Immature natural killer cell (primary cell): ENCODE results near the gene NDUFB10. TPM values are rescaled to one million over a fixed set of nuclear protein-coding genes. Genes with fewer than 3 reads are reported as not detected.

ENCODE experiments used
- DNase-seq, 3 donors: peaks; one replicate each; pipeline ENCODE4 v3.0.0; 2022; ENCODE audit warnings: mixed read lengths in 1 of 3
- H3K27ac Mint-ChIP-seq, 6 donors: one replicate each; pipeline ENCODE4 v1.8.0; 2020; ENCODE audit warnings: mixed read lengths in 6 of 6, mild to moderate bottlenecking in 5 of 6, inconsistent platforms in 4 of 6, moderate library complexity in 3 of 6
- H3K27me3 Mint-ChIP-seq, 3 donors: one replicate each; pipeline ENCODE4 v1.8.0; 2020 to 2021; ENCODE audit warnings: low read depth in 3 of 3, mild to moderate bottlenecking in 3 of 3, mixed read lengths in 3 of 3, moderate library complexity in 3 of 3, inconsistent platforms in 1 of 3
- H3K36me3 Mint-ChIP-seq, 3 donors: one replicate each; pipeline ENCODE4 v1.8.0; 2020; ENCODE audit warnings: mixed read lengths in 3 of 3, inconsistent platforms in 2 of 3, mild to moderate bottlenecking in 2 of 3
- H3K4me1 Mint-ChIP-seq, 2 donors: one replicate each; pipeline ENCODE4 v1.8.0; 2020; ENCODE audit warnings: inconsistent platforms in 2 of 2, mild to moderate bottlenecking in 2 of 2, mixed read lengths in 2 of 2, moderate library complexity in 1 of 2
- H3K4me3 Mint-ChIP-seq, 5 donors: one replicate each; pipeline ENCODE4 v1.8.0; 2020; ENCODE audit warnings: mild to moderate bottlenecking in 5 of 5, mixed read lengths in 5 of 5, inconsistent platforms in 3 of 5, moderate library complexity in 3 of 5
- H3K9me3 Mint-ChIP-seq, 6 donors: one replicate each; pipeline ENCODE4 v1.8.0; 2020; ENCODE audit warnings: mild to moderate bottlenecking in 6 of 6, mixed read lengths in 6 of 6, inconsistent platforms in 4 of 6, moderate library complexity in 3 of 6
- polyA plus RNA-seq, 3 donors: library from polyadenylated mRNA; unstranded; fragments of 300-500 nt; fragmentation: Illumina TruSeq; gene quantifications; one replicate each; pipeline ENCODE4 v1.2.3, GENCODE V29; 2021

NDUFB10 gene
- polyA plus RNA-seq, 3 donors from 2014 or later: 201 to 232 (median 203) TPM

GRCh38 chr16:1984347-1985225 lies 25.2 kb downstream of the NDUFB10 start:
- Mint-ChIP-seq H3K9me3 (no peaks in the 10 kb centered on the region), H3K27ac (peak overlapping the region in 4 of 6 donors; percentile 28 to 66 (median 55)), H3K36me3 (no peaks in the 10 kb centered on the region)

DNA sequence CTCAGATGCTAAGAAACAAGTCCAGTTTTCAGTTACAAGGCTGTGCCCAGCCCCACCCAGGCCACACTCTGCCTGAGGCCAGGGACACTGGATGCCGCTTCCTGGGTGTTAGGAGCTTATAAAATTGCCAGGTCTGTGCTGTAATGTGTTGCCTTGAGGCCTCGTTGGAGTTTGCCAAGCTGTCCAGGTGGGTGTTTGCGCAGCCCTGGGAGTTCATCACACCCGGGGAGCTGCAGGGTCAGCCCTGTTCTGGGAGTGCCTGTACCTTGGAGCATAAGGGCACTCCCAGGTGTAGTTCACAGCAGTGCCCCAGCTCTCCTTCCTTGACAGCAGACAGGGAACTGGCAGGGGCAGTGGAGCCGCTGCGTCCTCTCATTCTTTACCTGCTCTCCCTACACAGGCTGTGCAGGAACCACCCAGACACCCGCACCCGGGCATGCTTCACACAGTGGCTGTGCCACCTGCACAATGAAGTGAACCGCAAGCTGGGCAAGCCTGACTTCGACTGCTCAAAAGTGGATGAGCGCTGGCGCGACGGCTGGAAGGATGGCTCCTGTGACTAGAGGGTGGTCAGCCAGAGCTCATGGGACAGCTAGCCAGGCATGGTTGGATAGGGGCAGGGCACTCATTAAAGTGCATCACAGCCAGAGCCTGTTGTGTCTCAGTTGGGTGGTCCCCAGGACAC lies 26.3 kb downstream of the NDUFB10 start:
- no peak for DNase-seq
- Mint-ChIP-seq H3K27ac (no peak overlapping the region), H3K27me3 (peaks cover 13 to 21% (median 13%) of the 10 kb centered on the region in 3 donors), H3K36me3 (no peaks in the 10 kb centered on the region), H3K9me3 (no peaks in the 10 kb centered on the region), H3K4me1 (peaks cover 17 to 21% of the 10 kb centered on the region in 2 donors), H3K4me3 (peak overlapping the region; percentile 66 to 78 (median 73))

More at GRCh38 chr16:1984347-1985225, 25.2 kb downstream of the NDUFB10 start:
- peaks cover 13 to 23% (median 14%) of the 10 kb centered on the region in 3 donors for H3K27me3 Mint-ChIP-seq
- H3K4me1 Mint-ChIP-seq: peaks cover 17% of the 10 kb centered on the region in 2 donors
- H3K4me3 Mint-ChIP-seq: peak overlapping the region; percentile 66 to 78 (median 73)
- no peak for DNase-seq

DNA sequence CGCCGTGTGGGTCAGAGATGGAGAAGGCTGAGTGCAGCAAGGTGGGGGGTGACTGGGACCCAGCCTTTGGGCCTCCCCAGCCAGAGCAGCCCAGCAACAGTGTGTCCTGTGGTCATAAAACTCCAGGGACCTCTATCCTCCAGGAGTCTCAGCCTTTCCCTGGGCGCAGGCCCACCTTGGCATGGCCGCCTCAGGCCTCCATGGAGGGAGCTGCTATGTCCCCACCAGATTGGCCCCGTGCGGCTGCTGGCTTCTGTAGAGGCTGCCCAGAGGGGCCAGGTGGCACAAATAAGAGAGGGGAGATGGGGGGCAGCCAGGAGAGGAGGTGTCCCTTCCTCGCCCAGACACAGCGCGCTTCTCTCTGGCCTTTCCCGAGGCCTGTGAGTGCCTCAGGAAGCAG lies 27.9 kb downstream of the NDUFB10 start:
- Mint-ChIP-seq H3K27me3 (peaks cover 17 to 29% (median 21%) of the 10 kb centered on the region in 3 donors), H3K4me3 (peak overlapping the region in 1 of 5 donors; percentile 30), H3K9me3 (no peaks in the 10 kb centered on the region), H3K36me3 (no peaks in the 10 kb centered on the region), H3K4me1 (peaks cover 27 to 31% of the 10 kb centered on the region in 2 donors), H3K27ac (no peak overlapping the region)
- no peak for DNase-seq

DNA sequence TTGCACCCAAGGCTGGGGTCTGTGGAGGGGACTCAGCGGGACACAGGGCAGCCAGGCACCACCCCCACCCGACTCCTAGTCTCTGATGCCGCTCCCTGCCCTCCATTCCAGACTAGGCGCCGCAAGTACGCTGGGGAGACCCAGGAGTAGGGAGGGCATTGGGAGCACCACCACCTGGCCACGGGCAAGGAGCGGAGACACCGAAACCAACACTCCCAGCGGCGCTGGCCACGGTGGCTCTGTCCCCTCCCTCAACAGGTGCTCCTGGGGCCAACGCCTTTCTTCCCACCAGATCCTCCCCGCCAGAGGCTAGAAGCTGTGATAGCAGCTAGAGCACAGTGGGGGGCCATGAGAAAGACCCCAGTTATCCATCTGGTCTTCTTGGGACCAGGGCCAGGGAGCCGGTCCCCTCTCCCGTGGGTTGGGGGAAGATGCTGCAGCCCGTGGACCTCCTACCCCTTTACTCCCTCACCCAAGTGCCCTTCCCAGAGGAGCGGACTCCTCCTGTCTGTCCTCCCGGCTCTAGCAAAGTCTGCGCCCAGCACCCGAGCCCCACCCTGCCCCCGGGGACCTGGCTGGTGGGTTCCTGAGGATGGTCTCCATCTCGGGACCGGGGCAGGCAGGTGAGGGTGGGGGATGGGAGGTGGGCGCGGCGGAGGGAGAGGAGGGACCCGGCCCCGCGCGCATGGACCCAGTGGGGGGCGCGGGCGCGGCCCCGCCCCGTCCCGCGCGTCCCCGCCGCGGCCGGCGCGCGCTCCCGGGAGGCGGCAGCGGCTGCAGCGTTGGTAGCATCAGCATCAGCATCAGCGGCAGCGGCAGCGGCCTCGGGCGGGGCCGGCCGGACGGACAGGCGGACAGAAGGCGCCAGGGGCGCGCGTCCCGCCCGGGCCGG lies 30.1 kb downstream of the NDUFB10 start, which contains the start of gene SYNGR3:
SYNGR3 (plus strand) TSS at position 762 of the 892 bp plus-strand sequence. CDS start 133 bp downstream, outside the sequence.
- Mint-ChIP-seq H3K4me3 (peak within 1 kb of the TSS; percentile 79 to 85 (median 80)), H3K4me1 (peaks cover 31 to 32% of the 10 kb centered on the region in 2 donors), H3K36me3 (no peaks in the 10 kb centered on the region), H3K9me3 (no peaks in the 10 kb centered on the region), H3K27me3 (peaks cover 12 to 22% (median 18%) of the 10 kb centered on the region in 3 donors), H3K27ac (peak within 1 kb of the TSS; percentile 17 to 93 (median 88))
- peak in 1 of 3 donors; percentile 35 for DNase-seq

GRCh38 chr16:1990101-1990350 lies 30.7 kb downstream of the NDUFB10 start:
- H3K36me3 Mint-ChIP-seq: no peaks in the 10 kb centered on the region
- H3K27ac Mint-ChIP-seq: no peak overlapping the region
- H3K9me3 Mint-ChIP-seq: no peaks in the 10 kb centered on the region
- no peak overlapping the region for H3K4me3 Mint-ChIP-seq
- peaks cover 26% of the 10 kb centered on the region in 2 donors for H3K4me1 Mint-ChIP-seq
- DNase-seq: no peak
- H3K27me3 Mint-ChIP-seq: peaks cover 12 to 21% (median 18%) of the 10 kb centered on the region in 3 donors

GRCh38 chr16:1990351-1991134 lies 31.2 kb downstream of the NDUFB10 start:
- Mint-ChIP-seq H3K27me3 (peaks cover 12 to 19% (median 18%) of the 10 kb centered on the region in 3 donors), H3K4me3 (peak overlapping the region; percentile 79 to 85 (median 80)), H3K9me3 (no peaks in the 10 kb centered on the region), H3K36me3 (no peaks in the 10 kb centered on the region), H3K27ac (peak overlapping the region; percentile 73 to 93 (median 90)), H3K4me1 (peaks cover 23 to 24% of the 10 kb centered on the region in 2 donors)
- DNase-seq: peak; percentile 44 to 53 (median 51)

GRCh38 chr16:1991135-1991551 lies 31.8 kb downstream of the NDUFB10 start:
- peak overlapping the region; percentile 73 to 93 (median 90) for H3K27ac Mint-ChIP-seq
- H3K4me3 Mint-ChIP-seq: peak overlapping the region; percentile 79 to 85 (median 80)
- no peaks in the 10 kb centered on the region for H3K9me3 Mint-ChIP-seq
- peaks cover 24 to 25% of the 10 kb centered on the region in 2 donors for H3K4me1 Mint-ChIP-seq
- H3K36me3 Mint-ChIP-seq: no peaks in the 10 kb centered on the region
- peak; percentile 73 to 77 (median 76) for DNase-seq
- peaks cover 12 to 19% (median 18%) of the 10 kb centered on the region in 3 donors for H3K27me3 Mint-ChIP-seq

DNA sequence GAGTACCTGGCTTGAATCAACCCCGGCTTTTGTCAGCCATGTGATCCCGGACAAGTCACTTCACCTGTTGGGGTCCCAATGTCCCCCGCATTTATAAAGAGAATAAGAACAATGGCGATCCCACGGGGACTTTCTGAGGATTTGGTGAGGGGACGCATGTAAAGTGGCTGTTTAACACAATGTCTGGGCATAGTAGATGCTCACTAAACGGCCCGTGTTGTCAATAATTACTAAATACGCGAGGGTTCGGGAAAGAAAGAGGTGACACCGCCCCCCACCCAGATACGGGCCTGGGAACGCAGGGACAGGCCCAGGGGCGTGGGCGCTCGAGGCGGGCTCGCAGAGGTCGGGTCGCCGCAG lies 32.2 kb downstream of the NDUFB10 start:
- Mint-ChIP-seq H3K9me3 (no peaks in the 10 kb centered on the region), H3K27me3 (peaks cover 12 to 19% (median 18%) of the 10 kb centered on the region in 3 donors), H3K27ac (peak overlapping the region; percentile 73 to 93 (median 90)), H3K36me3 (no peaks in the 10 kb centered on the region), H3K4me1 (peaks cover 27 to 28% of the 10 kb centered on the region in 2 donors), H3K4me3 (peak overlapping the region; percentile 79 to 85 (median 80))
- DNase-seq: no peak

GRCh38 chr16:1991948-1992703 lies 32.8 kb downstream of the NDUFB10 start:
- Mint-ChIP-seq H3K27me3 (peaks cover 12 to 19% (median 18%) of the 10 kb centered on the region in 3 donors), H3K9me3 (no peaks in the 10 kb centered on the region), H3K27ac (peak overlapping the region in 5 of 6 donors; percentile 34 to 93 (median 83)), H3K36me3 (peaks cover 0 to under 1% (median 0%) of the 10 kb centered on the region in 3 donors), H3K4me1 (peaks cover 28 to 29% of the 10 kb centered on the region in 2 donors), H3K4me3 (peak overlapping the region; percentile 73 to 82 (median 80))
- peak; percentile 92 to 94 (median 93) for DNase-seq

DNA sequence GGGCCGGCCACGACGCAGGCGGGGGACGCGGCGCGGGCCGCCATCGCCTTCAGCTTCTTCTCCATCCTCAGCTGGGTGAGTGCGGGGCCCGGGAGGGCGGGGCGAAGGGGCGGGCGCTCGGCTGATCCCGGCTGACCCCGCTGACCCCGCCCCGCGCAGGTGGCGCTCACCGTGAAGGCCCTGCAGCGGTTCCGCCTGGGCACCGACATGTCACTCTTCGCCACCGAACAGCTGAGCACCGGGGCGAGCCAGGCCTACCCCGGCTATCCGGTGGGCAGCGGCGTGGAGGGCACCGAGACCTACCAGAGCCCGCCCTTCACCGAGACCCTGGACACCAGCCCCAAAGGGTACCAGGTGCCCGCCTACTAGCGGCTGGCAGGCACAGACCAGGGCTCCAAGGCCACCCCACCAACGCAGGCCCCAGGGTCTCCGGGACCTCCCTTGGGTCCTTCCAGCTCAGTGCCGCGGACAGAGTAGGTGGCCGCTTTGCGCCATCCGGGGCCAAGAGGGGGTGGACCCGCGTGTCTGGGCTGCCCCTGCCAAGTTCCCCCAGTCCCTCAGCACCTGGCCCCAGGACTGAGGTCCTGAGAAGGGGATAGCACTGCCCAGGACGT lies 33.5 kb downstream of the NDUFB10 start:
- Mint-ChIP-seq H3K4me3 (no peak overlapping the region), H3K36me3 (peaks cover 0 to 4% (median 4%) of the 10 kb centered on the region in 3 donors), H3K4me1 (peaks cover 28 to 29% of the 10 kb centered on the region in 2 donors), H3K27ac (no peak overlapping the region), H3K27me3 (peaks cover 12 to 19% (median 18%) of the 10 kb centered on the region in 3 donors), H3K9me3 (no peaks in the 10 kb centered on the region)
- DNase-seq: no peak

DNA sequence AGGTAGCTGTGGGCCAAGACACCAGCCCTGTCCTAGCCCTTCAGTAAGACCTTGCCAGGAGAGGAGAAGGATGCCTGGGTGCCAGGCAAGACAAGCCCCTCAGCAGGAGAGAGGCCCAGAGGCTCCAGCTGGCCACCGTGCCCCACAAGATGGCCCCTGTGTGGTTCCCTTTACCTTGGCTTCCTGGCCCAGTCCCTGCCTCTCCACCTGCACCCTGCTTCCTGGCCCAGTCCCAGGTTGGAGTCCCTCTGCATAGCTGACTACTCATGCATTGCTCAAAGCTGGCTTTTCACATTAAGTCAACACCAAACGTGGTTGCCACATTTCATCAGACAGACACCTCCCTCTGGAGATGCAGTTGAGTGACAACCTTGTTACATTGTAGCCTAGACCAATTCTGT lies 34.4 kb downstream of the NDUFB10 start:
- H3K4me1 Mint-ChIP-seq: peaks cover 24 to 26% of the 10 kb centered on the region in 2 donors
- peaks cover 0 to 10% (median 4%) of the 10 kb centered on the region in 3 donors for H3K36me3 Mint-ChIP-seq
- H3K27ac Mint-ChIP-seq: peak overlapping the region; percentile 49 to 87 (median 68)
- no peaks in the 10 kb centered on the region for H3K9me3 Mint-ChIP-seq
- peaks cover 8 to 20% (median 15%) of the 10 kb centered on the region in 3 donors for H3K27me3 Mint-ChIP-seq
- H3K4me3 Mint-ChIP-seq: peak overlapping the region in 4 of 5 donors; percentile 29 to 51 (median 35)
- no peak for DNase-seq
